EH (cell line): Measurements from ENCODE around the gene CEP162.
"Not testable (repeated sequence)": the region's sequence is repeated elsewhere in the genome, so short reads cannot be mapped to it uniquely, and the experiment has no call there.

Experiments
- DNase-seq: peaks from one replicate; pipeline ENCODE4 v3.0.0-alpha.2; 2015; ENCODE audit warnings: low read depth

Gene CEP162

DNA sequence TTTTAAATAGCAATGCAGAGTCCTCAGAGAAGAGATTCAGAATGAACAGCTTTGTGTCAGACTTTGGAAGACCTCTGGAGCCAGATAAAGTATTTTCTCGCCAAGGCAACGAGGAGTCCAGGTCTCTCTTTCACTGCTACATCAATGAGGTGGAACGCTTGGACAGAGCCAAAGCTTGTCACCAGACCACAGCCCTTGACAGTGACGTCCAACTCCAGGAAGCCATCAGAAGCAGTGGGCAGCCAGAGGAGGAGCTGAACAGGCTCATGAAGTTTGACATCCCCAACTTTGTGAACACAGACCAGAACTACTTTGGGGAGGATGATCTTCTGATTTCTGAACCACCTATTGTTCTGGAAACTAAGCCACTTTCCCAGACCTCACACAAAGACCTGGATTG, 138.4 kb downstream of the CEP162 start:
- DNase-seq: no peak

DNA sequence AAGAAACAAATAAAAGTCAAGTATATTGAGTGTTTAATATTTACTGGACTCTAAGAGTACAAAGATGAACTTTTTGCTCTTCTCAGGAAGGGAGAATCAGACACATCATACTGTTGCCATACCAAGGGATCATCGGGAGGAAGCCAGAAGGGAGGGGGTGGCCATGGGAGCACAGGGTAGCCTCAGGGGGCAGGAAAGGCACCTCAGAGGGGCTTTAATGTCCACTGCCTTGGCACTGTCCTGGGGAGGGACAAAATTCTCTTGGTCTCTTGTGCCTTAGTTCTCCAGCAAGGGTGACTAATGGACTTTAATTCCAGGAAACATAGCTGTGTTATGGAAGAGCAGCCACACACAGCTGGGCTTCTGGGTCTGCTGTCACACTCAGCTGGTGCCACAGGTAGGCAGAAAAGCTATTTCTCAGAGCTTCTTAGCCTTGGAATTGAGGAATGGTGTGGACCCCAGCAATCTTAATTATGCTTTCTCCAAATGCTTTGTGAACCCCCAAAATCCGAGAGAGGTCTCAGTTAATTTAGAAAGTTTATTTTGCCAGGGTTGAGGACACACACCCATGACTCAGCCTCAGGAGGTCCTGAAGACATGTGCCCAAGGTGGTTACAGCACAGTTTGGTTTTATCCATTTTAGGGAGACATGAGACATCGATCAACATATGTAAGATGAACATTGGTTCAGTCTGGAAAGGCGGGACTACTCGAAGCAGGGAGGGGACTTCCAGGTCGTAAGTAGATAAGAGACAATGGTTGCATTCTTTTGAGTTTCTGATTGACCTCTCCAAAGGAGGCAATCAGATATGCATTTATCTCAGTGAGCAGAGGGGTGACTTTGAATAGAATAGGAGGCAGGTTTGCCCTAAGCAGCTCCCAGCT, 140.7 kb downstream of the CEP162 start:
- no peak for DNase-seq

DNA sequence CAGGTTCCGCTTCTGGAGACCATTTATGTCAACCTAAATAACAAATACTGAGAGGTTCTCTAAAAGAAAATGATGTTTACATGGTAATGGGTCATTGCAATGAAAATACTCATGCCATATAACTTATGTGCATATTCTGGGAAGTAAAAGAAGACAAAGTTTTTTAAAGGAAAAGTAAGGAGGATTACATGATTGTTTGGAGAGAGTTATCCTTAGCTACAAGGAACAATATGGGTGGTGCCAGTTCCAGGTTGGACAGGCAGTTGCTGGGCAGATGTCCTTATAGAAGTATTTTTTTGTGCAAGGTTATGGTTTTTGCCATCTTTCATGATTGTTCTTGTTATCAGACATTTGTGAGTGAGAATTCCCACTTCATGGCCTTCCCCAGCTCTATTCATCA, 141.4 kb downstream of the CEP162 start:
- no peak for DNase-seq

DNA sequence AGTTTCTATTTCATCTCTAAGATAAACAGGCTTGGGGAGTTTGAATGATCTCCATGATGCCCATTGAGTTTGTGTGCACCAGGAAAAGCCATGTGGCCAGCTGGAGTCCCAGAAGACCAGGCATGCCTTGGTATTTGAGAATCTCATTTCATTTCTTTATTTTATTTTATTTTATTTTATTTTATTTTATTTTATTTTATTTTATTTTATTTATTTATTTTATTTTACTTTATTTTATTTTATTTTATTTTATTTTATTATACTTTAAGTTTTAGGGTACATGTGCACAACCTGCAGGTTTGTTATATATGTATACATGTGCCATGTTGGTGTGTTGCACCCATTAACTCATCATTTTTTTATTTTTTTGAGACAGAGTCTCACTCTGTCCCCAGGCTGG, 142.7 kb downstream of the CEP162 start:
- DNase-seq: not testable (repeated sequence)

DNA sequence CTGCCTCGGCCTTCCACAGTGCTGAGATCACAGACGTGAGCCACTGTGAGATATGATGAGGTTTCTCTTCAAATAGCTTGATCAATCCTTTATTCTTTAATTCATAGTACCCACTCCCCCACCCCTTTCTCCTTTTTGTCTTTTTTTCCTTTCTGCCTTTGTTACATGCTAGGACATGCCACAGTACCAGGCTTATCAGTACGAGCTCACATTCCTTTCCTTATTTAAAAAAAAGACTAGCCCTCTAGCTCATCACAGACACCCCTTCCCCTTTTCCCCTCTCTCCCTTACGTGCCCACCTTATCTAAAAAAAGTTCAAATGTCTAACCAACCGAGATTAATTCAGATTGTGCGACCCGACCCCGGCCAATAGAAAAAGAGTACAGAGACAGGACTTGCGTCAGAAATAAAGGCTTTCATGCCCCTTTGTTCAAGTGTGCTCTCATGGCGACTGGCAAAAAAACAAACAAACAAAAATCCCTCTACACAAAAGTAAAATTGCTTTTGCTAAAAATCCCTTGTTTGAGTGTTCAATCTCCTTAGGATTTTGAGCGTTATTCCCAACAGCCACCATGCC, 144.7 kb downstream of the CEP162 start:
- DNase-seq: no peak

DNA sequence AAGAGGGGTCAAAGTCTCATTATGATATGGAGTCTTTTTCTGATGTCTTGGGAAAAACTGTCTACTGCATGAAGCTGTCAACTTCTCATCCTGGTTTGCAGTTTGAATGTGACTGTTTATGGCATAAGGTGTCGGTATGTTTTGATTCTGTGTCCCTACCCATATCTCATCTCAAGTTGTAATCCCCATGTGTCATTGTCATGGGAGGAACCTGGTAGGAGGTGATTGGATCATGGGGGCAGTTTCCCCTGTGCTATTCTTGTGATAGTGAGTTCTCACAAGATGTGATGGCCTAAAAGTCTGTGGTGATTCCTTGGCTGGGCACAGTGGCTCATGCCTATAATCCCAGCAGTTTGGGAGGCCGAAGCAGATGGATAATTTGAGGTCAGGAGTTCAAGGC, 146.2 kb downstream of the CEP162 start:
- DNase-seq: no peak

DNA sequence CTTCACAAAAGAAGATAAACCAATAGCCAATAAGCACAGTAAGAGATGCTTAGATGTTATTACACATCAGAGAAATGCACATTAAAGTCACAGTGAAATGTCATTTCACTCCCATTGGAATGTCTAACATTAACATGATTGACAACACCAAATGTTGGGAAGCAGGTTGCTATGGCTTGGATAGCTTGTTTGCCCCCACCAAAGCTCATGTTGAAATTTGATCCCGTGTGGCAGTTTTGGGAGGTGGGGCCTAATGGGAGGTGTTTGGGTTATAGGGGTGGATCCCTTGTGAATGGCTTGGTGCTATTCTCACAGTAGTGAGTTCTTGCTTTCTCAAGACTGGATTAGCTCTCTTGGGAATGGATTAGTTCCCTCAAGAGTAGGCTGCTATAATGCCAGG, 149.1 kb downstream of the CEP162 start:
- DNase-seq: no peak

DNA sequence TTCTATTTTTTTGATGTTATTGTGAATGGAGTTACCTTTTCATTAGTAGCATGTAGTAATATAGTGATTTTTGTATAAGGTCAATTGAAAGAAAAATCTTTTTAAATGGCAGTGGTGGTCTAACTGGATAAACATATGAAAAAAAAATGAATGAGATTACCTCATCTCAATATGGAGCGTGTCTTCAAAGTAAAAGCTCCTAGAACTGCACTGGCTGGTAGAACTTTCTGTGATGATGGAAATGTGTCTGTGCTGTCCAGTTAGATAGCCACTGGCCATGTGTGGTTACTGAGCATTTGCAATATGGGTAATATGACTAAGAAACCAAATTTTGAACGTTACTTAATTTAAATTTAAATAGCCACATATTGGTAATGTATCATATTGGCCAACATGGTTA, 149.8 kb downstream of the CEP162 start:
- no peak for DNase-seq

DNA sequence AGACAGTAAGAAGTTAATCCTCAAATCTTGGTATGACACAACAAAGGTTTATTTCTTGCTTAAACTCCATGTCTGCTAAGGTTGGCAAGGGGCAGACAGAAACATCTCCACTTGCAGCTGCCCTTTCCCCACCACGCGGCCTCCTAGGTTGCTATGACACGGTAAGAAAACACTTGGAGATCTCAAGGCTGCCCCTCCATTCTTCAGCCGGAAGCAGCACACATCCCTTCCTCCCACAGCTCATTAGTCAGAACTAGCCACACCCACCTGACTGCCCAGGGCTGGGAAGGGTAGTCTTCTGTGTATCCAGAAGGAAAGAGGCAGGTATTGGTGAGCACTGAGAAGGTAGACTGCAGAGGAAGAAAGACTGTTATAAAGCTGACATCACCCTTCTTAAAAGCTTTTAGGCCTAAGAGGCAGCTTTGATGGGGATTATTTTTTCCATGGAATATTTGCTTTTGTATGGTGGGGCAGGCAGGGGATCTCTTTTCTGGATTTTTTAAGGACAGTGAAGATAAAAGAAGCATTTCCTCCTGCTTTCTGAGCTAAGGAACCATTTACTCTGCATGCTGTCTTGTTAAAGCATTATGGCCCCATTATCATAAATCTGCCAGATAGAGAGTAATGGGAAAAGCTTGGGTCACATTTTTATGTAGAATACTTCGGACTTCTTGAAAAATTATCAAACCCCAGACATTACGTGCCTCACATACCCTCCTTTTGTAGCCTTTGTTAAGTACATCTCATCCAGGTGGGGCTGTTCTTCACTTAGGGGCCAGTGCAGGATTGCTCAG, 152.3 kb downstream of the CEP162 start:
- DNase-seq: peak; percentile 36
